GM20431 (cell line): ENCODE measurements around the gene ABL1.

Experiments
- in situ Hi-C: fragments of 300-500 bp; cut with MseI, MboI; formaldehyde crosslinking; loops from one replicate; pipeline ENCODE4 v1.15.0; 2020; ENCODE audit warnings: low sequenced_read_pairs; ENCODE audit not compliant: unreplicated experiment

ABL1 gene

GRCh38 chr9:130868230-130868629 lies 33.2 kb downstream of the ABL1 start:
- in situ Hi-C loops, result loop anchor here (10.0 kb wide), 1 partner anchor 163 kb away; no protein-coding TSS in a partner anchor

GRCh38 chr9:130869250-130869649 lies 34.2 kb downstream of the ABL1 start:
- in situ Hi-C loops, result loop anchor here (10.0 kb wide), 1 partner anchor 164 kb away; no protein-coding TSS in a partner anchor

- in situ Hi-C loops, result no loop called here
Observed at GRCh38 chr9:130870491-130871381, 35.7 kb downstream of the ABL1 start.

GRCh38 chr9:130871395-130872062 lies 36.5 kb downstream of the ABL1 start:
- in situ Hi-C loops, result no loop called here

GRCh38 chr9:130872093-130872492 lies 37.0 kb downstream of the ABL1 start:
- in situ Hi-C loops, result no loop called here

GRCh38 chr9:130872508-130872907 lies 37.5 kb downstream of the ABL1 start:
- in situ Hi-C loops, result no loop called here

GRCh38 chr9:130872912-130873503 lies 38.0 kb downstream of the ABL1 start:
- in situ Hi-C loops, result no loop called here

GRCh38 chr9:130873966-130874365 lies 38.9 kb downstream of the ABL1 start:
- in situ Hi-C loops, result no loop called here

GRCh38 chr9:130874783-130875182 lies 39.7 kb downstream of the ABL1 start:
- in situ Hi-C loops, result no loop called here

GRCh38 chr9:130877300-130877699 lies 42.2 kb downstream of the ABL1 start:
- in situ Hi-C loops, result no loop called here

- in situ Hi-C loops, result no loop called here
Observed at GRCh38 chr9:130878295-130878694, 43.2 kb downstream of the ABL1 start.

- in situ Hi-C loops, result no loop called here
Observed at GRCh38 chr9:130879863-130880411, 44.9 kb downstream of the ABL1 start.

GRCh38 chr9:130880599-130881220 lies 45.7 kb downstream of the ABL1 start:
- in situ Hi-C loops, result no loop called here

- in situ Hi-C loops, result no loop called here
Observed at GRCh38 chr9:130881516-130881915, 46.5 kb downstream of the ABL1 start.

GRCh38 chr9:130882696-130883225 lies 47.7 kb downstream of the ABL1 start:
- in situ Hi-C loops, result no loop called here

- in situ Hi-C loops, result no loop called here
Observed at GRCh38 chr9:130883479-130883878, 48.4 kb downstream of the ABL1 start.

GRCh38 chr9:130884111-130884531 lies 49.1 kb downstream of the ABL1 start:
- in situ Hi-C loops, result no loop called here

GRCh38 chr9:130884542-130885483 lies 49.8 kb downstream of the ABL1 start:
- in situ Hi-C loops, result no loop called here
